ENCODE results near the gene MAGEB4.

MAGEB4 gene

GRCh38 chrX:30283456-30284200, 41.8 kb downstream of the MAGEB4 start:
- no peaks in the 10 kb centered on the region for H3K4me1 ChIP-seq (ENCODE audit: insufficient read depth, low read length)
- no peak overlapping the region for H3K27ac ChIP-seq (ENCODE audit: low read depth, low read length)
- no peaks in the 10 kb centered on the region for H3K9me3 ChIP-seq (ENCODE audit: insufficient read depth, low read depth, low read length)
- H3K9ac ChIP-seq (ENCODE audit: low read depth, low read length) = no peak overlapping the region
- H3K4me3 ChIP-seq (ENCODE audit: low read length) = no peak overlapping the region
- H3K27me3 ChIP-seq (ENCODE audit: insufficient read depth, low read length) = no peaks in the 10 kb centered on the region
- 100% methylated on average over 1 of the region's 3 CpGs for WGBS
- H3K36me3 ChIP-seq (ENCODE audit: insufficient read depth, low read length) = no peaks in the 10 kb centered on the region
